Breast epithelium (tissue), 4 donors: ENCODE measurements around the gene PRSS57. TPM values are rescaled to one million over a fixed set of nuclear protein-coding genes. Genes with fewer than 3 reads are reported as not detected.

Experiments used
- DNase-seq, 2 donors: peaks; one replicate each; pipeline ENCODE4 v3.0.0-alpha.2; 2019; ENCODE audit warnings: low spot score in 2 of 2
- H3K27ac ChIP-seq, 2 donors: fragments of 200-600 bp; sonication (generic) in 1 of 2; one replicate each; pipeline ENCODE4 v1.5.1; 2016 to 2019; ENCODE audit warnings: mild to moderate bottlenecking in 1 of 2
- H3K27me3 ChIP-seq, 2 donors: fragments of 200-600 bp; sonication (generic) in 1 of 2; one replicate each; pipeline versions ENCODE4 v1.5.1 to v1.6.0; 2017 to 2019; ENCODE audit warnings: control low read depth in 1 of 2, mild to moderate bottlenecking in 1 of 2
- H3K36me3 ChIP-seq: fragments of 200-600 bp; one replicate; pipeline ENCODE4 v1.5.1; 2019
- H3K4me1 ChIP-seq, 2 donors: fragments of 200-600 bp; sonication (generic); one replicate each; pipeline ENCODE4 v1.5.1; 2016 to 2019; ENCODE audit warnings: control low read depth in 1 of 2
- H3K4me3 ChIP-seq, 3 donors: fragments of 200-600 bp; sonication (generic); 1 replicate in 2 of 3; 2 replicates in 1 of 3; pipeline ENCODE4 v1.5.1; 2016 to 2019; ENCODE audit warnings: mild to moderate bottlenecking in 3 of 3, moderate library complexity in 2 of 3
- H3K9me3 ChIP-seq, 2 donors: fragments of 200-600 bp; sonication (generic) in 1 of 2; one replicate each; pipeline ENCODE4 v1.5.1; 2016 to 2019; ENCODE audit warnings: control low read depth in 1 of 2
- CTCF ChIP-seq, 3 donors: fragments of 450-650 bp; IDR thresholded peaks; one replicate each; pipeline ENCODE4 v1.5.1; 2016 to 2017; ENCODE audit warnings: antibody characterized with exemption in 3 of 3, mild to moderate bottlenecking in 3 of 3, moderate library complexity in 3 of 3
- POLR2A ChIP-seq: fragments of 450-650 bp; IDR thresholded peaks from one replicate; pipeline ENCODE4 v1.6.1; 2016; ENCODE audit warnings: antibody characterized with exemption, mild to moderate bottlenecking, moderate library complexity
- POLR2AphosphoS5 ChIP-seq, 3 donors: sonication (generic); formaldehyde crosslinking; IDR thresholded peaks; one replicate each; pipeline ENCODE4 v1.6.1; 2017; ENCODE audit warnings: antibody characterized with exemption in 3 of 3
- intact Hi-C: fragments of 100-400 bp; cut with DNase I; formaldehyde crosslinking; loops from one replicate; pipeline ENCODE4 v1.15.1; 2023; ENCODE audit warnings: low total_unique reads
- total RNA-seq, 3 donors: library from RNA; depleted of rRNA; stranded (reverse); fragments of >200 nt; gene quantifications; one replicate each; pipeline ENCODE4 v1.1.0, GENCODE V29; 2016

PRSS57 gene
- total RNA-seq, 3 donors from 2014 or later = not detected

- TF ChIP-seq POLR2AphosphoS5 (IDR thresholded peaks at IDR 0.05) = no peak
- no peak for TF ChIP-seq POLR2A
- TF ChIP-seq CTCF (IDR thresholded peaks at IDR 0.05) = no peak
- H3K4me3 ChIP-seq = peak overlapping the region in 2 of 3 donors; percentile 18 to 19
Measured at GRCh38 chr19:642767-643727, 52.2 kb downstream of the PRSS57 start.

GRCh38 chr19:641702-642101, 53.5 kb downstream of the PRSS57 start:
- H3K4me3 ChIP-seq = peak overlapping the region in 1 of 3 donors; percentile 33
- H3K27ac ChIP-seq = peak overlapping the region in 1 of 2 donors; percentile 3
- intact Hi-C loops = no loop called here
- TF ChIP-seq POLR2AphosphoS5 (IDR thresholded peaks at IDR 0.05) (no peak), CTCF (IDR thresholded peaks at IDR 0.05) (no peak), POLR2A (no peak)
- peaks cover 0 to 7% of the 10 kb centered on the region in 2 donors for H3K4me1 ChIP-seq
- peak in 1 of 2 donors; percentile 67 for DNase-seq
- no peaks in the 10 kb centered on the region for H3K9me3 ChIP-seq
- no peaks in the 10 kb centered on the region for H3K36me3 ChIP-seq
- H3K27me3 ChIP-seq = no peaks in the 10 kb centered on the region

More at GRCh38 chr19:642767-643727, 52.2 kb downstream of the PRSS57 start:
- Histone ChIP-seq H3K4me1 (peaks cover 0 to 7% of the 10 kb centered on the region in 2 donors), H3K36me3 (no peaks in the 10 kb centered on the region), H3K27me3 (no peaks in the 10 kb centered on the region), H3K9me3 (no peaks in the 10 kb centered on the region), H3K27ac (peak overlapping the region in 1 of 2 donors; percentile 7)
- intact Hi-C loops = no loop called here
- no peak for DNase-seq

- TF ChIP-seq POLR2AphosphoS5 (IDR thresholded peaks at IDR 0.05) = no peak
- TF ChIP-seq CTCF (IDR thresholded peaks at IDR 0.05) = no peak
- TF ChIP-seq POLR2A = no peak
Measured at GRCh38 chr19:640606-641189, 54.6 kb downstream of the PRSS57 start.

GRCh38 chr19:640161-640558, 55.1 kb downstream of the PRSS57 start:
- Histone ChIP-seq H3K4me1 (peaks cover 0 to 7% of the 10 kb centered on the region in 2 donors), H3K27me3 (no peaks in the 10 kb centered on the region), H3K9me3 (no peaks in the 10 kb centered on the region), H3K4me3 (peak overlapping the region; percentile 36 to 64 (median 58)), H3K36me3 (no peaks in the 10 kb centered on the region), H3K27ac (peak overlapping the region in 1 of 2 donors; percentile 54)
- TF ChIP-seq CTCF (IDR thresholded peaks at IDR 0.05) = no peak
- TF ChIP-seq POLR2AphosphoS5 (IDR thresholded peaks at IDR 0.05) = no peak
- no peak for TF ChIP-seq POLR2A
- no peak for DNase-seq
- intact Hi-C loops = no loop called here

More at GRCh38 chr19:640606-641189, 54.6 kb downstream of the PRSS57 start:
- no peaks in the 10 kb centered on the region for H3K9me3 ChIP-seq
- no peaks in the 10 kb centered on the region for H3K27me3 ChIP-seq
- no peak overlapping the region for H3K27ac ChIP-seq
- H3K36me3 ChIP-seq = no peaks in the 10 kb centered on the region
- H3K4me1 ChIP-seq = peaks cover 0 to 7% of the 10 kb centered on the region in 2 donors
- H3K4me3 ChIP-seq = no peak overlapping the region
- no peak for DNase-seq
- intact Hi-C loops = no loop called here
